ENCODE data around the gene BMF.

- no peak for TF ChIP-seq POLR2A (IDR thresholded peaks at IDR 0.05)
- no peak for TF ChIP-seq CTCF (IDR thresholded peaks at IDR 0.05)
Measured at GRCh38 chr15:40097968-40098476, 10.7 kb downstream of the BMF start.

Measured in testis (tissue), 2 donors.